K562 (cell line): ENCODE measurements around the gene C1GALT1C1. TPM values are rescaled to one million over a fixed set of nuclear protein-coding genes. Genes with fewer than 3 reads are reported as not detected.

Experiments used
- E2F5 ChIP-seq: sonication (generic); formaldehyde crosslinking; IDR thresholded peaks from 2 replicates; pipeline ENCODE4 v1.8.0; 2022; ENCODE audit warnings: mild to moderate bottlenecking, missing genetic modification reagents
- FOXA1 ChIP-seq: fragments of 450-650 bp; IDR thresholded peaks from 2 replicates; pipeline ENCODE4 v1.6.1; 2016; ENCODE audit warnings: mild to moderate bottlenecking, borderline replicate concordance
- GMEB1 ChIP-seq: fragments of 250-450 bp; sonication (Bioruptor Pico); IDR thresholded peaks from 2 replicates; pipeline ENCODE4 v1.4.0; 2020; ENCODE audit warnings: mild to moderate bottlenecking
- HNRNPLL ChIP-seq: fragments of 200-400 bp; formaldehyde crosslinking; IDR thresholded peaks from 2 replicates; pipeline ENCODE4 v1.6.1; 2017; ENCODE audit warnings: low read length, low read depth, mild to moderate bottlenecking; ENCODE audit not compliant: poor library complexity, severe bottlenecking
- KAT2B ChIP-seq: IDR thresholded peaks from one replicate; pipeline ENCODE4 v1.6.1; 2012; ENCODE audit warnings: low read depth, mild to moderate bottlenecking, control low read depth, inconsistent platforms, low read length, moderate library complexity
- MTA1 ChIP-seq: fragments of 450-650 bp; IDR thresholded peaks from 2 replicates; pipeline ENCODE4 v1.6.1; 2017; ENCODE audit warnings: borderline replicate concordance
- MXD1 ChIP-seq: fragments of 250-450 bp; sonication (Bioruptor Pico); IDR thresholded peaks from 2 replicates; pipeline ENCODE4 v1.8.0; 2021; ENCODE audit warnings: borderline replicate concordance, mild to moderate bottlenecking, moderate library complexity; ENCODE audit not compliant: poor library complexity, severe bottlenecking
- NBN ChIP-seq: fragments of 450-650 bp; IDR thresholded peaks from 2 replicates; pipeline ENCODE4 v1.6.1; 2016; ENCODE audit warnings: low read depth, mild to moderate bottlenecking
- NCOR1 ChIP-seq: fragments of 450-650 bp; IDR thresholded peaks from 2 replicates; pipeline ENCODE4 v1.6.1; 2016; ENCODE audit warnings: mild to moderate bottlenecking, moderate library complexity
- NRF1 ChIP-seq, 2 experiments: fragments of 450-650 bp; IDR thresholded peaks in 1 of 2; conservative IDR thresholded peaks in 1 of 2; 2 replicates each; pipeline ENCODE4 v1.6.1; 2014; ENCODE audit warnings: mild to moderate bottlenecking in 2 of 2
- PCBP2 ChIP-seq: fragments of 200-400 bp; formaldehyde crosslinking; IDR thresholded peaks from 2 replicates; pipeline ENCODE4 v1.6.1; 2018; ENCODE audit warnings: low read length, low read depth, mild to moderate bottlenecking, moderate library complexity; ENCODE audit not compliant: poor library complexity, severe bottlenecking
- POLR2H ChIP-seq: IDR thresholded peaks from 2 replicates; pipeline ENCODE4 v1.6.1; 2016; ENCODE audit warnings: missing genetic modification characterization, low read depth, mild to moderate bottlenecking, control low read depth, missing compliant biosample characterization, moderate library complexity
- PRPF4 ChIP-seq: fragments of 200-400 bp; formaldehyde crosslinking; IDR thresholded peaks from one replicate; pipeline ENCODE4 v1.6.1; 2017; ENCODE audit warnings: low read length, low read depth, mild to moderate bottlenecking; ENCODE audit not compliant: insufficient read depth, poor library complexity, severe bottlenecking
- RBM15 ChIP-seq: fragments of 200-400 bp; formaldehyde crosslinking; IDR thresholded peaks from 2 replicates; pipeline ENCODE4 v1.6.1; 2018; ENCODE audit warnings: mild to moderate bottlenecking, low read length, moderate library complexity; ENCODE audit not compliant: insufficient read depth
- SREBF1 ChIP-seq: fragments of 150-350 bp; IDR thresholded peaks from 2 replicates; pipeline ENCODE4 v1.6.1; 2014; ENCODE audit warnings: antibody characterized with exemption, low read depth, low read length, borderline replicate concordance
- SREBF2 ChIP-seq: sonication (generic); formaldehyde crosslinking; IDR thresholded peaks from 2 replicates; pipeline ENCODE4 v1.4.0; 2020; ENCODE audit warnings: mild to moderate bottlenecking, missing genetic modification reagents
- TFE3 ChIP-seq: fragments of 450-650 bp; formaldehyde crosslinking; IDR thresholded peaks from 2 replicates; pipeline ENCODE4 v1.4.0; 2020; ENCODE audit warnings: mild to moderate bottlenecking, mixed read lengths
- ZBTB8A ChIP-seq: fragments of 450-650 bp; IDR thresholded peaks from 2 replicates; pipeline ENCODE4 v1.6.1; 2018; ENCODE audit warnings: mild to moderate bottlenecking, moderate library complexity; ENCODE audit not compliant: partially characterized antibody
- ZNF239 ChIP-seq: fragments of 250-450 bp; sonication (Bioruptor Pico); IDR thresholded peaks from 2 replicates; pipeline ENCODE4 v1.4.0; 2020; ENCODE audit warnings: mild to moderate bottlenecking
- ZNF449 ChIP-seq: fragments of 250-450 bp; sonication (Bioruptor Pico); IDR thresholded peaks from 2 replicates; pipeline ENCODE4 v1.8.0; 2022; ENCODE audit warnings: moderate library complexity, mild to moderate bottlenecking, inconsistent platforms
- ZNF586 ChIP-seq: fragments of 450-650 bp; formaldehyde crosslinking; conservative IDR thresholded peaks from 2 replicates; pipeline ENCODE4 v1.4.0; 2020; ENCODE audit warnings: mild to moderate bottlenecking, moderate library complexity
- ZNF830 ChIP-seq: fragments of 250-450 bp; sonication (Bioruptor Pico); IDR thresholded peaks from 2 replicates; pipeline ENCODE4 v1.5.0; 2021; ENCODE audit warnings: mild to moderate bottlenecking
- polyA plus RNA-seq, 8 experiments: library from polyadenylated mRNA; depleted of rRNA in 4 of 8; stranded (reverse) in 5 of 8; unstranded in 3 of 8; fragments of >200 nt; fragmentation: Nextera tagmentation in 2 of 8; fragmentation: Illumina TruSeq in 1 of 8; extraction: Ambion mirVana in 2 of 8; extraction: Trizol in 1 of 8; gene quantifications; 2 replicates each; pipeline versions ENCODE4 v1.2.1 to v1.2.3, GENCODE V29; 2011 to 2014; ENCODE audit warnings: inconsistent platforms in 1 of 8, missing spikeins in 1 of 8
- total RNA-seq, 7 experiments: library from RNA; depleted of rRNA in 6 of 7; stranded (reverse); fragments of >200 nt in 6 of 7; fragmentation: Illumina TruSeq in 2 of 7; extraction: Trizol in 2 of 7; gene quantifications; 2 replicates each; pipeline versions ENCODE4 v1.2.1 to v1.2.3, GENCODE V29; 2011 to 2021; ENCODE audit warnings: low replicate concordance in 1 of 7

Gene C1GALT1C1
- total and polyA plus RNA-seq, 9 of the 15 experiments (the other 6 are each of a cell fraction or from before 2014, with no cell fraction given): 9.6 to 49.4 (median 17.1) TPM

- TF ChIP-seq ZNF449 (no peak), SREBF1 (no peak), ZNF239 (CRISPR knock-in tag) (no peak), E2F5 (CRISPR knock-in tag) (no peak), TFE3 (no peak), ZNF586 (CRISPR knock-in tag) (no peak), KAT2B (no peak), PRPF4 (no peak), NRF1 (conservative IDR thresholded peaks at IDR 0.05 in 1 of 2, IDR thresholded peaks at IDR 0.05 in 1 of 2) (peak; percentile 30 to 36; a peak in 2 of 4 replicates), HNRNPLL (peak; percentile 83), MTA1 (peak; percentile 58; the same call in 1 of the 2 replicates), ZBTB8A (no peak), NBN (peak; percentile 43; the same call in 1 of the 2 replicates), MXD1 (no peak), NCOR1 (no peak), SREBF2 (CRISPR knock-in tag) (no peak), FOXA1 (no peak), RBM15 (no peak), POLR2H (peak; percentile 70), GMEB1 (CRISPR knock-in tag) (no peak), PCBP2 (no peak), ZNF830 (no peak)
These were observed 26.0 kb downstream of the C1GALT1C1 start, which contains the start of gene MCTS1 (continued) for GRCh38 chrX:120603707-120604360.
